GM18508 (cell line): ENCODE results near the gene PPP6R2.
"Not testable (repeated sequence)": the region's sequence is repeated elsewhere in the genome, so short reads cannot be mapped to it uniquely, and the experiment has no call there.

Experiments
- ATAC-seq: cut with Tn5 transposase; IDR thresholded peaks from one replicate; pipeline ENCODE4 v1.9.1; 2021; ENCODE audit warnings: moderate number of reproducible peaks; ENCODE audit not compliant: insufficient read depth, unreplicated experiment

The PPP6R2 gene

DNA sequence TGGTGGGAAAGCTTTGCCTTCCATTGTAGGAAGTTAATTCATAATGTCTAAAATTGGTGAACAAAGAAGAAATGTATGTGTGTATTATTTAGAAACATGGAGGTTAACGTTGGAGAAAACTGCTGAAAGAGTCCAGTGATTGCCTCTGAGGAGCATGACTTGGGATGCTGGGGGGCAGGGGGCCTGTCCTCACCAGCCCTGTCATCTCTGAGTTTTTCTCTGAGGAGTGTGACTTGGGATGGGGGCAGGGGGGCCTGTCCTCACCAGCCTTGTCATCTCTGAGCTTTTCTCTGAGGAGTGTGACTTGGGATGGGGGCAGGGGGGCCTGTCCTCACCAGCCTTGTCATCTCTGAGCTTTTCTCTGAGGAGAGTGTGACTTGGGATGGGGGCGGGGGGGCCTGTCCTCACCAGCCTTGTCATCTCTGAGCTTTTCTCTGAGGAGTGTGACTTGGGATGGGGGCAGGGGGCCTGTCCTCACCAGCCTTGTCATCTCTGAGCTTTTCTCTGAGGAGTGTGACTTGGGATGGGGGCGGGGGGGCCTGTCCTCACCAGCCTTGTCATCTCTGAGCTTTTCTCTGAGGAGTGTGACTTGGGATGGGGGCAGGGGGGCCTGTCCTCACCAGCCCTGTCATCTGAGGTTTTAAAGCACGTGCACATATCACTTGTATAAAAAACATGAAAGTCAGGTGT lies 54.4 kb downstream of the PPP6R2 start:
- not testable (repeated sequence) for ATAC-seq

DNA sequence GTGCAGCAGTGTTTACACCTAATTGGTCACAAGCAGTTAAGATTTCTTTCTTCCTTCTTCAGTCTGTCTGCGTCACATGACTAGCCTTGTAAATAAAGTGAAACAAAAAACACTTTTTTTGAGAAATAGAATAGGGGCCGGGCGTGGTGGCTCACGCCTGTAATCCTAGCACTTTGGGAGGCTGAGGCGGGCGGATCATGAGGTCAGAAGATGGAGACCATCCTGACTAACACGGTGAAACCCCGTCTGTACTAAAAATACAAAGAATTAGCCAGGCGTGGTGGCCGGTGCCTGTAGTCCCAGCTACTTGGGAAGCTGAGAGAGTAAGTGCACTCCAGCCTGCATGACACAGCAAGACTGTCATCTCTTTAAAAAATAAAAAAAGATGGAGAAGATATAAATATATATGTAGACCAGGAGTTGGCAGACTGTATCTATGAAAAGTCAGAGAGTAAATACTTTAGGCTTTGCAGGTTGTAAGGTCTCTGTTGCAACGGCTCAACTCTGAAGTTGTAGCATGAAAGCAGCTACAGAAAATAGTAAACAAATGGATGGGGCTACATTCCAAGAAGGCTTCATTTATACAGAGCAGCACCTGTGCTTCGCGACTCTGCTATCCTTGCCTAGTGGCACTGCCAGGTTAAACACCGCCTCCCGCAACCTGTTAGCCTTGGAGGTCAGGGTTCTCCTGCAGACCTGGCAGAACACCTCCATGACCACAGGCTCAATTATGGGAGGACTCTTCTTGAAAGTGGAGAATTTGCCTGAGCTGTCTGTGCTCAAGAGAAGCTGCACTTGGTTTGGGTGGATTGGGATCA lies 55.9 kb downstream of the PPP6R2 start:
- ATAC-seq: no peak

DNA sequence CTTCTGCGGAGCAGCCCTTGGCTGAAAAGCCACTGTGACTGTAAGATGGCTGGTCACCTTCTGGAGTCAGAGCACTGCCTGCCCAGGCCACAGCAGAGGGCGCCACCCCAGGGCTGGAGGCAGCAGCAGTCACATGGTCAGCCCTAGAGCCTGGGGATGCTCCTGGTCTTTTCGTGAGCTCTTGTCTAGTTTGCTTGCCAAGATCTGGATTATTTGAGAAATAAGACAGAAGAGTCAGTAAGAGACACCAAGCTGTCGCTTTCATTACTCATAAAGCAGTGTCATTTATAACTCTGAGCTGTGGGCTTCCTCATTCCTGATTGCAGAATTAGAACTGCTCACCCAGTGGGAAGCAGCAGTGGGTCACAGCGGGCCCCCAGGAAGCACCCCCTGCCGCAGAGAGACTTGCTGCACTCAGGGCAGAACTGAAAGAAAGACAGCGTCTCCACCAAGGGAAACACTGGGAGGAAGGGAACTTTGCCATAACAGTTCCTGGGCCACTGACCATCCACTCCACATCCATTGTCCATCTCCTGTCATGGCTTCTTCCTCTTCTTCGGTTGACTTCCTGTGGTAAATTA lies 56.7 kb downstream of the PPP6R2 start:
- no peak for ATAC-seq

DNA sequence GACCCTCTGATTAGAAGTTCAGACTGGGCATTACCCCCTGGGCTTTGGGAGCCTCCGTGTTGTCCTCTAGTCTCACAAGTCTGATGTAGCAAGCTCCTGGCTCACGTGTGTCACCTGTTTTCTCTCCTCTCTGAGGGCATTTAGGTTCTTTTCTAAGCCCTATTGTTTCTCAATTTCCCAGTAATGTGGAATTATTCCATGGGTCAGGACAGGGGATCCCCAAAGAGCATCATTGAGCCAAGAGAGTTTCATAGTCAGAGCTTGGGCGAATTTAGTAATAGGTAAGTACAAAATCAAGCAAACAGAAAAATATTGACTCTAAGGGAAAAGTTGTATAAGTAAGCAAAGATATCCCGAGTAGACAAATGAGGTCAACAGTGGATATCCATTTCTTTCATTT lies 57.3 kb downstream of the PPP6R2 start:
- ATAC-seq: no peak

DNA sequence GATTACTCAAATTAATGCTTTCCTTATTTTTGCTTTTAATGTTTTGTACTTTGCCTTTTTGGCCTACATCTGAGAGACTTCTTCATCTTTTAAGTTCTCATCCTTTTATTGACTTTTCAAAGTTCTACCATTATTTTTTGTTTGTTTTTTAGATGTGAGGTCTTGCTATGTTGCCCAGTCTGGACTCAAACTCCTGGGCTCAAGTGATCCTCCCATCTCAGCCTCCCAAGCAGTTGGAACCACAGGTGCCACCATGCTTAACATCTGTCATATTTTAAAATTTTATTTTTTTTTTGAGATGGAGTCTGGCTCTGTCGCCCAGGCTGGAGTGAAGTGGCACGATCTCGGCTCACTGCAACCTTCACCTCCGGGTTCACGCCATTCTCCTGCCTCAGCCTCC lies 57.8 kb downstream of the PPP6R2 start:
- no peak for ATAC-seq

DNA sequence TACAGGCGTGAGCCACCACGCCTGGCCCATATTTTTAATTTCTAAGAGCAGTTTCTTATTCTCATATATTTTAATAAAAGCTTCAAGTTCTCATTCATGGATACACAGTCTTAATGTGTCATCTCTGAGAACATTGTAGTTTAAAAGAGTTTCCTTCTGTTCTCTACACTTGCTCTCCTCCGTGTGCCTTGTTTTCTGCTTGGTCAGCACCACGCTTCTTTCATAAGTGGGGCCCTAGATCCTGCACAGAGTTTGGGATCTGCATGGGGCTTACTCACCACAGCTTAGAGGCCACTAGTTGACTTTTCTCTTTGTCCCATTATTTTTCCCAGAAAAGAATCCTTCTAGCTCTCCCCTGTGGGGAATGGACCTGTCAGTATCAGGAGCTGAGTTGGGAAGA lies 58.8 kb downstream of the PPP6R2 start:
- ATAC-seq: no peak

DNA sequence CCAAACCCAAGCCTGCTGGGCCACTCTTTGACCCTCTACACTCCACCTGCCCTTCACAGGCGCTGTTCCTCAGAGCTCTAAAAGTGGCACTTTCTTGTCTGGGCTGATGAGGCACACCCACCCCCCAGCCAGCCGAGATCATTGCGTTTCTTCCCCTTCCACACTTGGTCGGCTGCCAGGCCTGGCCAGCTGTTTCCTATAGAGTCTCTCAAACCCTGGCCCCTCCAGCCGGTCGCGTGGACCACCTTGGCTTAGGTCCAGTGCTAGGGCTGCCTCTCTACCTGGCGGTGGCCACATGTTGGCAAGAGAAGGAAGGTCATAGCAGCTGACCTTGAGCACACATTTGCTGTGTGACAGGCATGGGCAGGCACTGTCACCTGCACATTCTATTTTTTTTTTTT lies 60.6 kb downstream of the PPP6R2 start:
- ATAC-seq: no peak

DNA sequence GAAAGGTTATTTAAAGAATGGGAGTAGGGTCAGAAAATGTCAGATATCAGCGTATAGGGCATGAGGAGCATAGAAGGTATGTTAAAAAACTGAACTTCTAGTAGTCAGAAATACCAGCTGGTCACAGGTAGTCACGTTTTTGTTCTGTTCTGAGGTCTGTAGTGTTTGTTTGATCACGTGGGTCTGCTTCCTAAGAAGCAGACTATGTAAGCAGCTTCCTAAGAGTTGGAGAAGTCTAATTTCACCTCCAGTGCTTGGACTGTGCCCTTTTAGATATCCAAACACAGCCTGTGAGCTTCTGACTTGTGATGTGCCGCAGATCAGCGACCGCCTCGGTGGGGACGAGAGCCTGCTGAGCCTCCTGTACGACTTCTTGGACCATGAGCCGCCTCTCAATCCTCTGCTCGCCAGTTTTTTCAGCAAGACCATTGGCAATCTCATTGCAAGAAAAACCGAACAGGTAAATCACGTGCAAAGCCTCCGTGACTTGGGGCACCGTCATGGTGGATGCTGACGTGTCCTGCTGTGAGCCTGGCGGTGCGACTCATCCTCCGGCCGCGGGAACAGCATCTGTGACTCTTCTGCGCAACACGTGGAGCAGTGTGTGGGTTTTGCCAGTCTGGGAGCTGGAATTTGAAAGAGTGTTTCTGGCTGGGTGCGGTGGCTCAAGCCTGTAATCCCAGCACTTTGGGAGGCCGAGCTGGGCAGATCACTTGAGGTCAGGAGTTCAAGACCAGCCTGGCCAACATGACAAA lies 63.5 kb downstream of the PPP6R2 start:
- no peak for ATAC-seq

DNA sequence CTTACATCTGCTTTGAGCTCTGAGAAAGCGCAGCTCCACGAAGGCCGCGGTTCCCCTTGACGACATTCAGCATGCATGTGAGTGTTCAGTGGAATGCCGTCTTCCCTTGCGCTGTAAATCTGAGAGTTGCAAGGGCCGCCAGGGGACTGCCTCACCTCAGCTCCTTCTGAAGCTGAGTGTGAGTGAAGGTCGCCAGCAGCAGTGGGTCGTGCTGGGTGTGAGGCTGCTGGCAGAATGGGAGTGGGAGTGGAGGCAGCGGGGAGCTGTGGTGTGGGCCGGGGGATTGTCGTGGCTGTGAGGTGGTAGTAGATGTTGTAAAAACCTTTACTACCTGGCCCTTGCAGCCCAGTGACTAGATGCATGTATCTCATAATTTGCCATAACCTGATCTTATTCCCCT lies 65.2 kb downstream of the PPP6R2 start:
- no peak for ATAC-seq

DNA sequence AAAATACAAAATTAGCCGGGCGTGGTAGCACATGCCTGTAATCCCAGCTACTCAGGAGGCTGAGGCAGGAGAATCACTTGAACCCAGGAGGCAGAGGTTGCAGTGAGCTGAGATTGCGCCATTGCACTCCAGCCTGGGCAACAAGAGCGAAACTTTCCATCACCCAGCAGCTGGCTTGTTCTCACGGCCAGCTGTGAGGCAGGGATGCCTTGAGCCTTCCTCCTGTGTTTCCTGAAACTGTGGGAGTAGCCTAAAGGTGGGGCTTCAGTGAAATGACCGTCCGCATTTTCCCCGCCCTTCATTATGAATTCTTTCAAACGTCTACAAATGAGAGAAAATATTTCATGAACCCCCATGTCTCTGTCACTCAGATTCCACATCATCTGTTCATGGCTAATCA lies 65.8 kb downstream of the PPP6R2 start:
- not testable (repeated sequence) for ATAC-seq

DNA sequence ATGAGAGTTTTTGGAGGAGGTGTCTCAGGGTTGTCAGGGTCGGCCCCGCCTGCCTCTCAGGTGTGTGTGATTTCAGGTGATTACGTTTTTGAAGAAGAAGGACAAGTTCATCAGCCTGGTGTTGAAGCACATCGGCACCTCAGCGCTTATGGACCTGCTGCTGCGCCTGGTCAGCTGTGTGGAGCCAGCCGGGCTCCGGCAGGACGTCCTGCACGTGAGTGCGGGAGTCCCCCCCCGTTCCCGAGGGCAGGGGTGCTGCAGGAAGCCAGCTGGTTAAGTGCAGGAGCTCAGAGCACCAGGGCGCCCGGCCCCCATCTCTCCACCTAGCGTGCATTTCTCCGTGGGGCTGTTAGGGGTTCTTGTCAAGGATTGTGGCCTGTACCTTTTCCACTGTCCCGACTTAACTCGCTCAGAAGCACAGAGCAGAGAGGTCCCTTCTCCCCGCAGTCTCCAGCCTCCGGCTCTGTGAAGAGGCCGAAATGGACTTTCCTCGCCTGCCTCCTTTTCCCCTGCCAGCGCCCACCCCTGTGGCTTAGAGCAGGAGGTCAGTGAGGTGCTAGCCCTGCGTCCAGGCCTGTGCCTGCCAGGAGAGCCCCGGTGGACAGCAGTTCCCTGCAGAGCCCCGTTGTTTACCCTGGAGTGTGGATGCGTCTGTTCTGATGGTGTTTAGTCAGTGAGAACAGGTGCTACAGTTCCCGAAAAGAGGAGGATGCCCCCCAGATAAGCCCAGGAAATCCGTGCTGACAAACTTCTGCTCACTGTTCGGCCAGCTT lies 71.5 kb downstream of the PPP6R2 start:
- no peak for ATAC-seq

DNA sequence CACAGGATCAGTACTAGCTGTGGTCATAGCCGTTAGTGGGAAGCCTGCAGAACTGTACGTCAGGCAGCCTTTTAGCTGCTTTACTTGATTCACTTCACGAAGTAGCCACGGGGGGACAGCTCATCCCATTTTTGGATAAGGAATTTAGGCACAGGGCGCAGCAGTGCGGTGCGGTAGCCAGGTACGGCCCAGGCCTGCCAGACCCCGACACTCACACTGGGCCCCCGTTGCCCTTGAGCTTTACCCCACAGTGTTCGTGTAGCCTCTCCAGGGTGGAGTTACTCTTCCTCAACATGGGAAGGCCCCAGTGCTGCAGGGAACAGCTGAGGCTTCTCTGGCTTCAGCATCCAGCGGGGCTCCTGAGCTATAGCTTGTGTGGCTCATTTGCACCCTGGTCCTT lies 72.3 kb downstream of the PPP6R2 start:
- ATAC-seq: no peak

DNA sequence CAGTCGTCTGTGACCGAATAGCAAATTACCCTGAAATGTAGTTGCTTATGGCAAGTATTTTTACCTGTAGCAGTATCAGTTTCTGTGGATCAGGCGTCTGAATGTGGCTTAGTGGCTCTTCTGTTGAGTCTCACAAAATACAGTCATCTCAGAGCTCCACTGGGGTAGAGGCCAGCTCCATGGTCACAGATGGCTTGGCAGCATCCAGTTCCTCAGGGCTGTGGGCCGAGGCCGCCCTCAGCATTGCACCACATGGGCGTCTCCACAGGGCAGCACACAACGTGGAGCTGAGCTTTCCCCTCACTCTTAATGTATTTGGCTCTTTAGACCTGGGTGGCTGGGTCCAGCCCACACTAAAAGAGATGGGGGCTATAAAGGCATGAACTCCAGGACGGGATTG lies 73.9 kb downstream of the PPP6R2 start:
- no peak for ATAC-seq

DNA sequence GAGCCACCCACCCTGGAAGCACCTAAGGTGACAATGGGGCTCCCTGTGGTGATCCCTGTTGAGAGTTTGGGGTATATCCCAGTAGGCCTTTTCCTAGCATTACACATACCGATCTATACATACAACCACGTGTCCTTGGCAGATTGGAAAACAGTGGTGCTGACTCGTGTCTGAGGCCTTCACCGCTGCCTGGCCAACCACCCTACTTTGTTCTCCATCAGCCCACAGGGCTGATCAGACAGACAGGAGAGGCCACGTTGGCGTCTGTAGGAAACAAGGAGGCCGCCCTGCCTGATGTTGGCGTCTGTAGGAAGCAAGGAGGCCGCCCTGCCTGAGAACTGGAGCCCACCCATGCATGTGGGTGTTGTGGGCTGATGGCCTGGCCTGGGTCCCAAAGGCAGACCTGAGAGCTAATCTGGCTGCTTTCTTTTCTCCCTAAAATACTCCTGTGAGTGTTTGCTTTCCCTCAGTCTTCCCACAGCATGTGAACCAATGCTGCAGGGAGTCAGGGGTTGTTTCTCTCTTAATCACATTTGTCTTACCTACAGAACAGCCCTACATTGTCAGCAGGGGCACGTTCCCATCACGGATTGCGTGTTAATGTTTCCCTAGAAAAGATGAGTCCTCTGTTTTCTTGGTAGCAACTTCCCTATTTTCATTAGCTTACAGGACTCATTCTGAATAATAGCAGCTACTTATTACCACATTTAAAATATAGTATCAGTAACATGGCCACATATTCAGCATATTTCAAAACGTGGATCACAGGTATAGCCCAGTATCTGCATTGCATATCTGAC lies 74.5 kb downstream of the PPP6R2 start:
- no peak for ATAC-seq

DNA sequence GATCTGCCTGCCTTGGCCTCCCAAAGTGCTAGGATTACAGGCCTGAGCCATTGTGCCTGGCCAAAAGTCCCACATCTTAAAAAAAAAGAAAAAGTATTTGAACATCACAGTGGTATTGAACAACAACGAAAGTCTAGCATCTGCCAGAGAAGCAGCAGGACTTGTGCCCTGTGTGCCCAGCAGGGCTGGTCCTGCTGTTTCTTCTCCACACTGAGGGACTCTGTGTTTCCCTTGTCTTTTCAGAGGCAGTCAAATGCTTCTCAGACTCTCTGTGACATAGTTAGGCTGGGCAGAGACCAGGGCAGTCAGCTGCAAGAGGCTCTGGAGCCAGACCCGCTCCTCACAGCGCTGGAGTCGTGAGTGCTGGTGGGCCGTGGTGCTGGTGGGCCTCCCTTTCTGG lies 75.5 kb downstream of the PPP6R2 start:
- no peak for ATAC-seq

DNA sequence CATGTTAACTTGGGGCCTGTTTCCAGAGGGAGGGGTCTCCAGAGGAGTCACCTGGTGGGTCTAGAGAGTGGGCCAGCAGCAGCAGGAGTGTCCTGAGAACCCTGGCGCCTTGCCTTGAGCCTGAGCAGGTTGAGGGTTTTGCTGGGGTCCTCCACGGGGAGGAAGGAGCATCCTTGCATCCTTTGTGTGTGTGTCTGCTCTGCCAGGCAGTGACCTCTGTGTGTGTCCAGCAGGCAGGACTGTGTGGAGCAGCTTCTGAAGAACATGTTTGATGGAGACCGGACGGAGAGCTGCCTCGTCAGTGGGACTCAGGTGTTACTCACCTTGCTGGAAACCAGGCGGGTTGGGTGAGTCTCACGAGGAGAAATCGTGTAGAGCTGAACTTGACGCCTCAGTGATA lies 76.0 kb downstream of the PPP6R2 start:
- no peak for ATAC-seq

DNA sequence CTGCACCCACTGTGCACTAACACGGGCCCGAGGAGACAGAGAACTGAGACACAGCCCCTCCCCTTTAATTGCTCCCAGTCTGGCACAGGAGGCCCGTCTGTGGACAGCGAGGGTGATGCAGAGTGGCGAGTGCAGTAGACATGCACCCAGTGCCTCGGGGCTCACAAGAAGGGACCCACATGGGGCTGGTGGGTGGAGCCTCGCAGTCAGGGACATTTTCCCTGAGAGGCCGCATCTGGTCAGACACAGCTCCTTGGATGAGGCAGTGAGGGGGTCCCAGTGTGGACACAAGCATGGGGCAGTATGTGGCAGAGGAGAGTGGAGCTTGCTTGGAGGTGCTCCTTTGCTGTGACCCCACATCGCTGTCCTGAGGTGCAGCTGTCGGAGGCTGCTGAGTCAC lies 76.9 kb downstream of the PPP6R2 start:
- ATAC-seq: no peak

DNA sequence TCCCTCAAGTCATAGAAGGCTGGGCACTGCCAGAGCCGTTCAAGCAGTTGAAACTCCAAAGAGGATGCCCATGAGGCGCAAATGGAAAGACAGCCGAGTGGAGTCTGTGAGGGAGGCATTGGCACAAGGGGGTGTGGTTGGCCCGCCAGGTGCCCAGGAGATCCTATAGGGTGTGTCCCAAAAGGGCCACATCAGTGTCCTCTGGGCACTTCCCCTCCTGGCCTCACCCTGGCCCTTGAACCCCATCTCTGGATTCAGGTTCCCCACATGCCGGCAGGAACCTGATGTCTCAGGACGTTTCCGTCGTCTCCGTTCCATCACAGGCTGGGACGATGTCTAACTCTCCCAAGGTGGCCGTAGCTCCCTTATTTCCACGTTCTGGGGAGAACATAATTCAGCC lies 77.5 kb downstream of the PPP6R2 start:
- ATAC-seq: no peak

DNA sequence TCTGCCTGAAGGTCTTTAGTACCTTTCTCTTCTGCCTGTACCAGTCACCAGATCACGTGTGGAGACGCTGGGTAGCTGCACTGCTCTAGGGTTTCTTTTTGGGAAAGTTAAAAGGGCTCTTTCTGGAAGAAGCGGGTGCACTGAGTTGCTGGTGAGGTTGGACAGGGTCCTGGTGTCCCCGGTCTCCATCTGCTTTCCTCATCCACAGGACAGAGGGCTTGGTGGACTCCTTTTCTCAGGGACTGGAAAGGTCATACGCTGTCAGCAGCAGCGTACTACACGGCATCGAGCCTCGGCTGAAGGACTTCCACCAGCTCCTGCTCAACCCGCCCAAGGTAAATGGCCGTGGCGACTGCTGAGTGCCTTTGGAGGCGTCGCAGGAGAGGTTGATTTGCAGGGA lies 78.9 kb downstream of the PPP6R2 start:
- no peak for ATAC-seq
